VCaP (cell line): ENCODE measurements around the gene ERC2.

Source experiments
- H3K27ac ChIP-seq: fragments of 450-650 bp; 2 replicates; pipeline ENCODE4 v1.5.1; 2017
- CTCF ChIP-seq: fragments of 450-650 bp; conservative IDR thresholded peaks from 2 replicates; pipeline ENCODE4 v1.5.1; 2017; ENCODE audit warnings: mild to moderate bottlenecking, moderate library complexity

The ERC2 gene

GRCh38 chr3:55936549-55937052, 531.7 kb downstream of the ERC2 start:
- no peak for TF ChIP-seq CTCF
- no peak overlapping the region for H3K27ac ChIP-seq

- H3K27ac ChIP-seq = no peak overlapping the region
- TF ChIP-seq CTCF = no peak
Observed at GRCh38 chr3:55935241-55935640, 533.0 kb downstream of the ERC2 start.

- H3K27ac ChIP-seq = no peak overlapping the region
- no peak for TF ChIP-seq CTCF
Observed at GRCh38 chr3:55934771-55935170, 533.5 kb downstream of the ERC2 start.

GRCh38 chr3:55929154-55929869, 539.0 kb downstream of the ERC2 start:
- no peak for TF ChIP-seq CTCF
- no peak overlapping the region for H3K27ac ChIP-seq

- no peak for TF ChIP-seq CTCF
- H3K27ac ChIP-seq = no peak overlapping the region
Observed at GRCh38 chr3:55923626-55924025, 544.6 kb downstream of the ERC2 start.

GRCh38 chr3:55923207-55923606, 545.1 kb downstream of the ERC2 start:
- H3K27ac ChIP-seq = no peak overlapping the region
- TF ChIP-seq CTCF = no peak

GRCh38 chr3:55912880-55913279, 555.4 kb downstream of the ERC2 start:
- no peak for TF ChIP-seq CTCF

More at GRCh38 chr3:55912880-55913279, 555.4 kb downstream of the ERC2 start:
- H3K27ac ChIP-seq = no peak overlapping the region
